Osteoblast (primary cell): ENCODE data around the gene HES6. TPM values are rescaled to one million over a fixed set of nuclear protein-coding genes. Genes with fewer than 3 reads are reported as not detected.

Source experiments
- DNase-seq: peaks from one replicate; pipeline ENCODE4 v3.0.0; 2011; ENCODE audit warnings: low spot score, mixed read lengths; ENCODE audit not compliant: insufficient read length; ENCODE audit errors: missing footprints
- H2AFZ ChIP-seq: 2 replicates; pipeline ENCODE4 v1.6.0; 2011; ENCODE audit warnings: mild to moderate bottlenecking, low read length
- H3K27ac ChIP-seq: 2 replicates; pipeline ENCODE4 v1.5.1; 2011; ENCODE audit warnings: mild to moderate bottlenecking, low read depth, low read length, moderate library complexity
- H3K27me3 ChIP-seq: 2 replicates; pipeline ENCODE4 v1.6.0; 2012; ENCODE audit warnings: mild to moderate bottlenecking, control low read depth, inconsistent platforms, low read length, moderate library complexity; ENCODE audit not compliant: insufficient read depth
- H3K36me3 ChIP-seq: 2 replicates; pipeline ENCODE4 v1.5.1; 2011; ENCODE audit warnings: mild to moderate bottlenecking, low read length, control low read depth, moderate library complexity; ENCODE audit not compliant: insufficient read depth
- H3K4me1 ChIP-seq: 2 replicates; pipeline ENCODE4 v1.5.1; 2011; ENCODE audit warnings: mild to moderate bottlenecking, low read length, control low read depth, moderate library complexity; ENCODE audit not compliant: insufficient read depth
- H3K4me2 ChIP-seq: 2 replicates; pipeline ENCODE4 v1.6.0; 2011; ENCODE audit warnings: mild to moderate bottlenecking, low read length; ENCODE audit not compliant: insufficient read depth
- H3K4me3 ChIP-seq: fragments of 200-600 bp; sonication (generic); 3 replicates; pipeline ENCODE4 v1.5.1; 2012; ENCODE audit warnings: mild to moderate bottlenecking, low read length, inconsistent platforms; ENCODE audit not compliant: insufficient read depth
- H3K79me2 ChIP-seq: 2 replicates; pipeline ENCODE4 v1.6.0; 2012; ENCODE audit warnings: mild to moderate bottlenecking, low read length, control low read depth, inconsistent platforms; ENCODE audit not compliant: insufficient read depth
- H3K9me3 ChIP-seq: 2 replicates; pipeline ENCODE4 v1.5.1; 2011; ENCODE audit warnings: low read depth, low read length, control low read depth
- H4K20me1 ChIP-seq: 2 replicates; pipeline ENCODE4 v1.6.0; 2012; ENCODE audit warnings: mild to moderate bottlenecking, low read length, control low read depth; ENCODE audit not compliant: insufficient read depth
- total RNA-seq: library from RNA; depleted of rRNA; stranded (reverse); fragments of >200 nt; gene quantifications from 2 replicates; pipeline ENCODE4 v1.2.3, GENCODE V29; 2012
- TF ChIP-seq, protein P1 (sequence below): IDR thresholded peaks from 2 replicates; pipeline ENCODE4 v1.5.1; 2011; ENCODE audit warnings: mild to moderate bottlenecking, low read depth, low read length, moderate library complexity; ENCODE audit errors: extremely low read depth

Gene HES6
- total RNA-seq, 1 donor, result 4.0 TPM

GRCh38 chr2:238235856-238236255, 4.0 kb downstream of the HES6 start:
- H3K9me3 ChIP-seq, result no peaks in the 10 kb centered on the region

GRCh38 chr2:238235331-238235732, 4.5 kb downstream of the HES6 start:
- no peaks in the 10 kb centered on the region for H3K79me2 ChIP-seq
- H3K4me1 ChIP-seq, result peaks cover 4% of the 10 kb centered on the region
- no peaks in the 10 kb centered on the region for H3K9me3 ChIP-seq
- H3K27ac ChIP-seq, result no peak overlapping the region
- H2AFZ ChIP-seq, result no peak overlapping the region
- no peak overlapping the region for H3K4me3 ChIP-seq
- DNase-seq, result peak; percentile 90
- no peak overlapping the region for H3K4me2 ChIP-seq
- H4K20me1 ChIP-seq, result no peaks in the 10 kb centered on the region
- TF ChIP-seq, protein P1, sequence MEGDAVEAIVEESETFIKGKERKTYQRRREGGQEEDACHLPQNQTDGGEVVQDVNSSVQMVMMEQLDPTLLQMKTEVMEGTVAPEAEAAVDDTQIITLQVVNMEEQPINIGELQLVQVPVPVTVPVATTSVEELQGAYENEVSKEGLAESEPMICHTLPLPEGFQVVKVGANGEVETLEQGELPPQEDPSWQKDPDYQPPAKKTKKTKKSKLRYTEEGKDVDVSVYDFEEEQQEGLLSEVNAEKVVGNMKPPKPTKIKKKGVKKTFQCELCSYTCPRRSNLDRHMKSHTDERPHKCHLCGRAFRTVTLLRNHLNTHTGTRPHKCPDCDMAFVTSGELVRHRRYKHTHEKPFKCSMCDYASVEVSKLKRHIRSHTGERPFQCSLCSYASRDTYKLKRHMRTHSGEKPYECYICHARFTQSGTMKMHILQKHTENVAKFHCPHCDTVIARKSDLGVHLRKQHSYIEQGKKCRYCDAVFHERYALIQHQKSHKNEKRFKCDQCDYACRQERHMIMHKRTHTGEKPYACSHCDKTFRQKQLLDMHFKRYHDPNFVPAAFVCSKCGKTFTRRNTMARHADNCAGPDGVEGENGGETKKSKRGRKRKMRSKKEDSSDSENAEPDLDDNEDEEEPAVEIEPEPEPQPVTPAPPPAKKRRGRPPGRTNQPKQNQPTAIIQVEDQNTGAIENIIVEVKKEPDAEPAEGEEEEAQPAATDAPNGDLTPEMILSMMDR, result no peak
- peaks cover 72% of the 10 kb centered on the region for H3K27me3 ChIP-seq
- no peaks in the 10 kb centered on the region for H3K36me3 ChIP-seq

More at GRCh38 chr2:238235856-238236255, 4.0 kb downstream of the HES6 start:
- Histone ChIP-seq H3K36me3 (no peaks in the 10 kb centered on the region), H3K4me2 (no peak overlapping the region), H2AFZ (no peak overlapping the region), H3K4me1 (peaks cover 4% of the 10 kb centered on the region), H3K27ac (no peak overlapping the region), H3K79me2 (no peaks in the 10 kb centered on the region), H3K27me3 (peaks cover 69% of the 10 kb centered on the region), H4K20me1 (no peaks in the 10 kb centered on the region), H3K4me3 (no peak overlapping the region)
- no peak for DNase-seq
- TF ChIP-seq, protein P1, result no peak

DNA sequence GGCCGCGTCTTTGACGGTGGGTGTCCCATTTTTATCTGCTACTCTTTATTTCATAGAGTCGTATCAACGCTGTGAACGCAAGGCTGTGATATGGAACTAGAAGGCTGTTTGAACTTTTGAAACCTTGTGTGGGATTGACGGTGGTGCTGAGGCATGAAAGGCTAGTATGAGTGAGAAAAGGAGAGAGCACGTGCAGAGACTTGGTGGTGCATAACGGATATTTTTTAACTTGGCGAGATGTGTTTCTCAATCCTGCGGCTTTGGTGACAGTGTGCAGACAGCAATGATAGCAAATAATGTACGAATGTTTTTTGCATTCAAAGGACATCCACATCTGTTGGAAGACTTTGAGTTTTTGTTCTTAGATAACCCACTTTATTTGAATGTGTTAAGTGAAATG, 6.2 kb downstream of the HES6 start:
- Histone ChIP-seq H3K4me3 (no peak overlapping the region), H2AFZ (no peak overlapping the region), H3K4me1 (peaks cover 4% of the 10 kb centered on the region), H3K79me2 (no peaks in the 10 kb centered on the region), H4K20me1 (no peaks in the 10 kb centered on the region), H3K9me3 (no peaks in the 10 kb centered on the region), H3K36me3 (no peaks in the 10 kb centered on the region), H3K4me2 (no peak overlapping the region), H3K27ac (no peak overlapping the region), H3K27me3 (peaks cover 75% of the 10 kb centered on the region)
- TF ChIP-seq, protein P1, result no peak
- DNase-seq, result no peak

DNA sequence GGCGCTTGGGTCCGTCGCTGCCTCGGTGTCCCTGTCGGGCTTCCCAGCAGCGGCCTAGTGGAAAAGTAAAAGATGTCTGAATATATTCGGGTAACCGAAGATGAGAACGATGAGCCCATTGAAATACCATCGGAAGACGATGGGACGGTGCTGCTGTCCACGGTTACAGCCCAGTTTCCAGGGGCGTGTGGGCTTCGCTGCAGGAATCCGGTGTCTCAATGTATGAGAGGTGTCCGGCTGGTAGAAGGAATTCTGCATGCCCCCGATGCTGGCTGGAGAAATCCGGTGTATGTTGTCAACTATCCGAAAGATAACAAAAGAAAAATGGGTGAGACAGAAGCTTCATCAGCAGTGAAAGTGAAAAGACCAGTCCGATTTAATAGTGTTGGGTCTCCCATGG, 8.0 kb downstream of the HES6 start:
- Histone ChIP-seq H3K36me3 (no peaks in the 10 kb centered on the region), H3K27ac (no peak overlapping the region), H4K20me1 (no peaks in the 10 kb centered on the region), H3K27me3 (peaks cover 62% of the 10 kb centered on the region), H3K4me3 (peak overlapping the region; percentile 65), H3K4me2 (peak overlapping the region; percentile 74), H3K79me2 (no peaks in the 10 kb centered on the region), H3K4me1 (peaks cover 4% of the 10 kb centered on the region), H2AFZ (no peak overlapping the region), H3K9me3 (no peaks in the 10 kb centered on the region)
- DNase-seq, result no peak
- TF ChIP-seq, protein P1, result no peak
